GM23248 (cell line): ENCODE data around the gene ANKRA2. TPM values are rescaled to one million over a fixed set of nuclear protein-coding genes. Genes with fewer than 3 reads are reported as not detected.

ENCODE experiments used
- DNase-seq: peaks from one replicate; pipeline ENCODE4 v3.0.0-alpha.2; 2015
- H2AFZ ChIP-seq: fragments of 200-600 bp; sonication (generic); 2 replicates; pipeline ENCODE4 v1.6.1; 2016; ENCODE audit warnings: antibody characterized with exemption
- H3F3A ChIP-seq: fragments of 200-600 bp; sonication (generic); 2 replicates; pipeline ENCODE4 v1.6.1; 2016; ENCODE audit warnings: mild to moderate bottlenecking, antibody characterized with exemption, mixed run types; ENCODE audit not compliant: insufficient read depth
- H3K27ac ChIP-seq: fragments of 200-600 bp; sonication (generic); 2 replicates; pipeline ENCODE4 v1.5.1; 2016; ENCODE audit warnings: mild to moderate bottlenecking
- H3K27me3 ChIP-seq: fragments of 200-600 bp; sonication (generic); replicated peaks from 2 replicates; pipeline ENCODE4 v1.6.1; 2016; ENCODE audit warnings: mild to moderate bottlenecking; ENCODE audit not compliant: insufficient read depth
- H3K36me3 ChIP-seq: fragments of 200-600 bp; sonication (generic); 2 replicates; pipeline ENCODE4 v1.6.1; 2016; ENCODE audit warnings: low read depth, mild to moderate bottlenecking
- H3K4me1 ChIP-seq: fragments of 200-600 bp; sonication (generic); 2 replicates; pipeline ENCODE4 v1.6.1; 2016; ENCODE audit warnings: mild to moderate bottlenecking; ENCODE audit not compliant: insufficient read depth
- H3K4me2 ChIP-seq: fragments of 200-600 bp; sonication (generic); one replicate; pipeline ENCODE4 v1.6.1; 2016; ENCODE audit warnings: mild to moderate bottlenecking; ENCODE audit not compliant: unreplicated experiment
- H3K4me3 ChIP-seq: fragments of 200-600 bp; sonication (generic); 2 replicates; pipeline ENCODE4 v1.5.1; 2016; ENCODE audit warnings: mild to moderate bottlenecking
- H3K79me2 ChIP-seq: fragments of 200-600 bp; sonication (generic); 2 replicates; pipeline ENCODE4 v1.6.1; 2016; ENCODE audit warnings: mild to moderate bottlenecking; ENCODE audit not compliant: insufficient read depth
- H3K9ac ChIP-seq: fragments of 200-600 bp; sonication (generic); 2 replicates; pipeline ENCODE4 v1.6.1; 2016; ENCODE audit warnings: mild to moderate bottlenecking
- H3K9me2 ChIP-seq: fragments of 200-600 bp; sonication (generic); 2 replicates; pipeline ENCODE4 v1.6.1; 2016; ENCODE audit warnings: mixed run types, mild to moderate bottlenecking, moderate library complexity; ENCODE audit not compliant: insufficient read depth
- H3K9me3 ChIP-seq: fragments of 200-600 bp; sonication (generic); one replicate; pipeline ENCODE4 v1.6.1; 2017; ENCODE audit warnings: low read depth
- H4K20me1 ChIP-seq: fragments of 200-600 bp; sonication (generic); 2 replicates; pipeline ENCODE4 v1.6.0; 2016; ENCODE audit not compliant: insufficient read depth
- EZH2 ChIP-seq: fragments of 200-600 bp; sonication (generic); IDR thresholded peaks from 2 replicates; pipeline ENCODE4 v1.6.1; 2018; ENCODE audit warnings: antibody characterized with exemption, mild to moderate bottlenecking; ENCODE audit not compliant: insufficient read depth, poor library complexity, severe bottlenecking
- EZH2phosphoT487 ChIP-seq: fragments of 200-600 bp; sonication (generic); IDR thresholded peaks from 2 replicates; pipeline ENCODE4 v1.6.1; 2018; ENCODE audit warnings: antibody characterized with exemption, moderate library complexity, mild to moderate bottlenecking, low read depth; ENCODE audit not compliant: insufficient read depth
- WGBS, 2 experiments: methylation state at CpG; one replicate each; pipeline ENCODE4 v1.1.6; 2015 to 2017; ENCODE audit warnings: low lambda C conversion rate in 2 of 2, low coverage in 1 of 2; ENCODE audit errors: missing lambda C conversion rate in 2 of 2; 5-methylcytosine and 5-hydroxymethylcytosine counted together
- in situ Hi-C: fragments of 300-500 bp; cut with MboI; formaldehyde crosslinking; loops from 2 replicates; pipeline ENCODE4 v1.15.0; 2020
- polyA plus RNA-seq: library from polyadenylated mRNA; unstranded; fragments of >200 nt; fragmentation: Nextera tagmentation; extraction: Ambion mirVana; gene quantifications from 2 replicates; pipeline ENCODE4 v1.2.1, GENCODE V29; 2016
- total RNA-seq: library from RNA; depleted of rRNA; stranded (reverse); fragments of >200 nt; shearing (Covaris generic); gene quantifications from 2 replicates; pipeline ENCODE4 v1.2.3, GENCODE V29; 2014; rRNA removed

Gene ANKRA2
- total and polyA plus RNA-seq, 2 experiments from 2014 or later: 23.6 to 30.2 TPM

GRCh38 chr5:73507062-73507461 lies 58.4 kb downstream of the ANKRA2 start:
- Histone ChIP-seq H2AFZ (no peak overlapping the region), H3K9ac (no peak overlapping the region), H3K27me3 (no peaks in the 10 kb centered on the region), H3K4me1 (no peaks in the 10 kb centered on the region), H4K20me1 (no peaks in the 10 kb centered on the region; the same call in 1 of the 2 replicates), H3K27ac (no peak overlapping the region), H3K9me3 (no peaks in the 10 kb centered on the region), H3K9me2 (no peaks in the 10 kb centered on the region), H3K4me3 (no peak overlapping the region), H3K79me2 (peaks cover 20% of the 10 kb centered on the region), H3F3A (peaks cover 55% of the 10 kb centered on the region), H3K36me3 (peaks cover 47% of the 10 kb centered on the region), H3K4me2 (no peak overlapping the region)
- in situ Hi-C loops: no loop called here
- TF ChIP-seq EZH2 (no peak), EZH2phosphoT487 (no peak)
- no peak for DNase-seq
- 15 to 23% methylated on average over 2 of the region's 2 CpGs for whole genome bisulfite sequencing, 2 experiments

- in situ Hi-C loops: no loop called here
- H3K36me3 ChIP-seq: peaks cover 50% of the 10 kb centered on the region
- H3K9me3 ChIP-seq: no peaks in the 10 kb centered on the region
These were observed 58.9 kb downstream of the ANKRA2 start for GRCh38 chr5:73506459-73506955.

More at GRCh38 chr5:73506459-73506955, 58.9 kb downstream of the ANKRA2 start:
- 90 to 94% methylated on average over 5 of the region's 5 CpGs for WGBS, 2 experiments
- TF ChIP-seq EZH2phosphoT487 (no peak), EZH2 (no peak)
- Histone ChIP-seq H3K9me2 (no peaks in the 10 kb centered on the region), H3K4me1 (no peaks in the 10 kb centered on the region), H3K27ac (no peak overlapping the region), H3K27me3 (no peaks in the 10 kb centered on the region), H3K4me3 (no peak overlapping the region), H3F3A (peaks cover 55% of the 10 kb centered on the region), H3K79me2 (peaks cover 26% of the 10 kb centered on the region), H3K4me2 (no peak overlapping the region), H2AFZ (no peak overlapping the region), H4K20me1 (no peaks in the 10 kb centered on the region; the same call in 1 of the 2 replicates), H3K9ac (no peak overlapping the region)
- DNase-seq: no peak

Other genes starting within 250 kb of the ANKRA2 start
- gene FOXD1, start 116.9 kb downstream of the ANKRA2 start, total RNA-seq: 50.0 and 53.9 TPM in 2 replicates
- 8.0 and 8.5 TPM in 2 replicates for gene FOXD1, start 116.9 kb downstream of the ANKRA2 start, polyA plus RNA-seq
- 162 and 249 TPM in 2 replicates for gene BTF3, start 67.2 kb downstream of the ANKRA2 start, total RNA-seq
- gene BTF3, start 67.2 kb downstream of the ANKRA2 start, polyA plus RNA-seq: 595 and 602 TPM in 2 replicates
- gene UTP15, start 104 bp upstream of the ANKRA2 start, total RNA-seq: 12.6 and 26.2 TPM in 2 replicates
- gene UTP15, start 104 bp upstream of the ANKRA2 start, polyA plus RNA-seq: 13.0 and 13.9 TPM in 2 replicates
- 8.9 and 9.6 TPM in 2 replicates for gene ARHGEF28, start 60.6 kb upstream of the ANKRA2 start, total RNA-seq
- gene ARHGEF28, start 60.6 kb upstream of the ANKRA2 start, polyA plus RNA-seq: 4.6 and 5.0 TPM in 2 replicates